GM12872 (cell line): Measurements from ENCODE around the gene MFSD2A.

ENCODE experiments used
- CTCF ChIP-seq: IDR thresholded peaks from 3 replicates; pipeline ENCODE4 v1.5.1; 2011; ENCODE audit warnings: low read depth, mild to moderate bottlenecking, low read length, moderate library complexity; ENCODE audit not compliant: insufficient read depth

Gene MFSD2A

GRCh38 chr1:39955547-39956539 lies 898 bp downstream of the MFSD2A start:
- no peak for TF ChIP-seq CTCF

GRCh38 chr1:39957299-39958015 lies 2.5 kb downstream of the MFSD2A start:
- no peak for TF ChIP-seq CTCF

GRCh38 chr1:39958403-39959200 lies 3.7 kb downstream of the MFSD2A start:
- no peak for TF ChIP-seq CTCF

- no peak for TF ChIP-seq CTCF
Measured at GRCh38 chr1:39959651-39960333, 4.8 kb downstream of the MFSD2A start.

GRCh38 chr1:39960431-39960958 lies 5.5 kb downstream of the MFSD2A start:
- TF ChIP-seq CTCF, result no peak

GRCh38 chr1:39962450-39962825 lies 7.5 kb downstream of the MFSD2A start:
- no peak for TF ChIP-seq CTCF
